ENCODE measurements around the gene ATXN2L.
"Not testable (repeated sequence)": the region's sequence is repeated elsewhere in the genome, so short reads cannot be mapped to it uniquely, and the experiment has no call there.

ATXN2L gene

DNA sequence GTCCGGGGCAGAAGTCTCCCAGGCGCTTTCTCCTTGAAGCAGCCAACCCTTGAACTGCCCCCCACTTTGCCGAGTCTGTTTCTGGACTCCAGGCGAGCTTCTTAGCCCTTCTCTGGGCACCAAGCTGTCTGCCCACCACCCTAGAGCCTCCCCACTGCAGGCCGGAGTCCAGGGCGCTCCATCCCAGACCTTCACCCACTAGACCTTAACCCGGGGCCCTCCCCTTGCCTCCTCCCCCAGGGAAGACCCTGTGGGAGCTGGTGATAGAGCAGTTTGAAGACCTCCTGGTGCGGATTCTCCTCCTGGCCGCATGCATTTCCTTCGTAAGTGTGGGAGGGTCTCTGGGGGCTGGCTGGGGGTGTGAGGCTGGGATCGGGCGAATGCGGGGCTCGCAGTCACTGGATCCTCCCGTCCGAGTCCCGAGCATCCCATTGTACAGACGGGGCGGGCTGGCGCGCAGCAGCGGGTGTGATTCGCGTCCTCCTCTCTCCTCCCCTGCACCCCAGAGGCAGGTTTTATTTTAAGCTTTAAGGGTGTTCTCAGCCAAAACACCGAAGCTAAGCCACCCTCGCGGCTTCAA is 56.6 kb downstream of the ATXN2L start:
- H3K9me3 ChIP-seq (ENCODE audit: low read depth, low read length), result no peaks in the 10 kb centered on the region
- H3K27ac ChIP-seq, result no peak overlapping the region
- DNase-seq (ENCODE audit: low read depth, low spot score), result no peak
- no peak for TF ChIP-seq POLR2AphosphoS5 (IDR thresholded peaks at IDR 0.05; ENCODE audit: borderline replicate concordance, low read depth, low read length)
- TF ChIP-seq FOXP2 (optimal IDR thresholded peaks at IDR 0.05; ENCODE audit: control extremely low read depth, extremely low read length, insufficient read depth), result no peak
- TF ChIP-seq EZH2 (IDR thresholded peaks at IDR 0.05), result no peak
- H3K4me3 ChIP-seq, result peak overlapping the region; percentile 86
- peak overlapping the region; percentile 84 for H3K9ac ChIP-seq (ENCODE audit: insufficient read length)
- no peaks in the 10 kb centered on the region; the same call in 1 of the 2 replicates for H3K36me3 ChIP-seq (ENCODE audit: insufficient read depth, low read length)

DNA sequence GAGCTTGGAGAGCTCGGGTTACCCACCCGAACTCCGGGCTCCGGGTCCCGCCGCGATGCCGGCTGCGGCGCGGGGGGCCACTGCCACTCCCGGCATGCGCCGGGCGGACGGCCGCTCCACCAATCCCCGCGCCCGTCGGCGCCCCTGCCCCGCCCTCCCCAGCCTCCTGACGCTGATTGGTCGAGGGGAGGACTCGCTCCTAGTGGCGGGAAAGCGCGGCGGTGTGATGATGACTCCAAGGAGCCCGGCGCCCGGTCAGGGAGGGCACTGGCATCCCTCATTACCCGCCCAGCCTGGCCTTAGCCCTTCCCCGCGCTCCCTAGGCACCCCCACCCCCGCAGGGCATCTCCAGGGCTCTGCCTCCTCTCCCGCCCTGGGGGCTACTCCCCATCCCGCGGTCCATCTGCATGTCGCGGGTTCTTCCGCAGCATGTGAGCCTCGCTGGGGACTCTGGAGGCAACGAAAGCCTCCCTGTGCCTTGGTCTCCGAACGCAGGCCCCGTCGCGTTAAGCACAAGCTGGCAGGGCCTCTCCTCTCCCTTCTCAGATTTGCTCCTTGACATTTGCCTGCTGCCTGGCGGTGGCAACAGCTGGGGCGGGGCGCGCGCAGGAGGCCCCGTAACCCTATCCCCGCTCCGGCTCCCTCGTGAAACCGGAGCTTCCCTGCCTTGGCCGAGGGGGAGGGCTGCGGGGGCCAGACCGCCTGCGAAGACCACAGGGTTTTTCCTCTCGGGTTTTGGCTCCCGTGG is 57.2 kb downstream of the ATXN2L start:
- H3K27ac ChIP-seq, result no peak overlapping the region
- no peaks in the 10 kb centered on the region for H3K36me3 ChIP-seq (ENCODE audit: insufficient read depth, low read length)
- H3K9me3 ChIP-seq (ENCODE audit: low read depth, low read length), result no peaks in the 10 kb centered on the region
- peak overlapping the region; percentile 84 for H3K9ac ChIP-seq (ENCODE audit: insufficient read length)
- TF ChIP-seq POLR2AphosphoS5 (IDR thresholded peaks at IDR 0.05; ENCODE audit: borderline replicate concordance, low read depth, low read length) (peak; percentile 90), EZH2 (IDR thresholded peaks at IDR 0.05) (no peak)
- peak; percentile 14 for DNase-seq (ENCODE audit: low read depth, low spot score)
- H3K4me3 ChIP-seq, result peak overlapping the region; percentile 86

DNA sequence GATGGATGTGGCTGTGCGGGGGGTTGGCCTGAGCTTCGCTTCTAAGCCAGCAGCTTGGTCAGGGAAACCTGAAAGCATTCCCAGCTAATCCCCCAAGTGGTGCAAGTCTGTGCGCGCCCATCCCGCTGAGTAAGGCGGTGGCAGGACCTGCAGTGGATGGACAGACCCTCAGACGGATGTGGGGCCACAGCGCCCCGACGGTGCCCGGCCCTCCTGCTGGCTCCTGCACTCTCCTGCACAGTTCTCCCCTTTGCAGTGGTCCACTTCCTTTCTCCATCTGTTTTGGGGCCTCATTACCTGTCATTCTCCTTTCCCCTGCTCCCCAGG is 57.8 kb downstream of the ATXN2L start:
- DNase-seq (ENCODE audit: low read depth, low spot score), result no peak
- peak overlapping the region; percentile 86 for H3K4me3 ChIP-seq
- no peaks in the 10 kb centered on the region for H3K36me3 ChIP-seq (ENCODE audit: insufficient read depth, low read length)
- H3K9me3 ChIP-seq (ENCODE audit: low read depth, low read length), result no peaks in the 10 kb centered on the region
- TF ChIP-seq FOXP2 (optimal IDR thresholded peaks at IDR 0.05; ENCODE audit: control extremely low read depth, extremely low read length, insufficient read depth), result no peak
- no peak for TF ChIP-seq POLR2AphosphoS5 (IDR thresholded peaks at IDR 0.05; ENCODE audit: borderline replicate concordance, low read depth, low read length)
- TF ChIP-seq EZH2 (IDR thresholded peaks at IDR 0.05), result no peak
- no peak overlapping the region for H3K9ac ChIP-seq (ENCODE audit: insufficient read length)
- no peak overlapping the region for H3K27ac ChIP-seq

DNA sequence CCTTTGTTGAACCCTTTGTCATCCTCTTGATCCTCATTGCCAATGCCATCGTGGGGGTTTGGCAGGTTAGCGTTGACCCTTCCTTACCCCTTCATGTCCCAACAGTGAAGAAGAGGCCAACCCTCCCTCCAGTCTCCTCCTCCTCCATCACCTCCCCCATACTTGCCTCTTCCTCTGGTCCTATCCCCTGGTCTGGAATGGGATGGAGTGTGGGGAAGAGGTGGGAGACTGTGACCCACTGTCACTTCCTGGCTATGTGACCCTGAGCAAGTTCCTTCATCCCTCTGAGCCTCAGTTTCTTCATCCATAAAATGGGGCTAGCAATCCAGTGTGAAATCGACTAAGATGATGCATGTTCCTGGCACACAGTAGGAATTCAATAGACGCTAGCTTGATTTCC is 58.2 kb downstream of the ATXN2L start:
- TF ChIP-seq EZH2 (IDR thresholded peaks at IDR 0.05), result no peak
- no peak for TF ChIP-seq POLR2AphosphoS5 (IDR thresholded peaks at IDR 0.05; ENCODE audit: borderline replicate concordance, low read depth, low read length)
- no peak for TF ChIP-seq FOXP2 (optimal IDR thresholded peaks at IDR 0.05; ENCODE audit: control extremely low read depth, extremely low read length, insufficient read depth)
- no peak for DNase-seq (ENCODE audit: low read depth, low spot score)
- H3K36me3 ChIP-seq (ENCODE audit: insufficient read depth, low read length), result no peaks in the 10 kb centered on the region
- H3K4me3 ChIP-seq, result no peak overlapping the region
- no peak overlapping the region for H3K27ac ChIP-seq
- no peak overlapping the region for H3K9ac ChIP-seq (ENCODE audit: insufficient read length)
- H3K9me3 ChIP-seq (ENCODE audit: low read depth, low read length), result no peaks in the 10 kb centered on the region

DNA sequence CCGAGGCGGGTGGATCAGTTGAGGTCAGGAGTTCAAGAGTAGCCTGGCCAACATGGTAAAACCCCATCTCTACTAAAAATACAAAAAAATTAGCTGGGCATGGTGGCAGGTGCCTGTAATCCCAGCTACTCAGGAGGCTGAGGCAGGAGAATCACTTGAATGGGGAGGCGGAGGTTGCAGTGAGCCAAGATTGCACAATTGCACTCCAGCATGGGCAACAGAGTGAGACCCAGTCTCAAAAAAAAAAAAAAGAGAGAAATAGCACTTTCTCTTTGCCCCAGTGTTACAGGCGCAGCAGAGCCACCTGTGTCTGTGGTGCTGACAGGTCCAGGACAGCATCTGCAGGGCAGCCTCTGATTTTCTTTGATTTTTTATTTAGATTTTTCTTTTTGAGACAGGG is 58.8 kb downstream of the ATXN2L start:
- not testable (repeated sequence) for H3K9ac ChIP-seq (ENCODE audit: insufficient read length); DNase-seq (ENCODE audit: low read depth, low spot score); H3K27ac ChIP-seq; H3K4me3 ChIP-seq; H3K36me3 ChIP-seq (ENCODE audit: insufficient read depth, low read length); H3K9me3 ChIP-seq (ENCODE audit: low read depth, low read length)

DNA sequence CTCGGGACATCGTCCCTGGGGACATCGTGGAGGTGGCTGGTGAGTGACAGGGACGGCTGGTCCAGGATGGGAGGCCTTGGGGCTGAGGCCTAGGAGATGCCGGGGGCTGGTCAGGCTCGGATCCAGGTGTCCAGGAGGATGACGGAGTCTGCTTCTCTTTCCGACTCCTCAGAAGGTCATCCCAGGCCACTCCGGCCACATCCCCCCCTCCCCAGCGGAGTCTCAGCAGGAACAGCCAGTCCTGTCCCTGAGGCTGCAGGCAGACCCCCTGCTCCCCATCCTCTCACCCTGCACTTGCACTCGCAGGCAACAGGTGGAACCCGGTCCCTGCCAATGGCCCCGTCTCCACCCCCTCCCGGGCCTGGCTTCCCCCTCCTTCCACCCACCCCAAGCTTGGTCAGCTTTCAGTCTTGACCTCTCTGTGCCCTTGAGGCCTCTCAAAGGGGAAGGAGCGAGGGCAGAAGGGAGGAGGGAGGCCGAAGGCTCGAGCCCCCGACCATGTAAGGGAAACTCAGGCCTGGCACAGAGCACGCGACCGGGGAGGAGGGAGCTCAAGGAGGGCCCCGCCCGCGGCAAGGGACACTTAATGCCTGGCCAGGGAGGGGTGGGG is 59.9 kb downstream of the ATXN2L start:
- no peak overlapping the region for H3K4me3 ChIP-seq
- H3K9ac ChIP-seq (ENCODE audit: insufficient read length), result no peak overlapping the region
- no peaks in the 10 kb centered on the region for H3K36me3 ChIP-seq (ENCODE audit: insufficient read depth, low read length)
- TF ChIP-seq EZH2 (IDR thresholded peaks at IDR 0.05) (no peak), FOXP2 (optimal IDR thresholded peaks at IDR 0.05; ENCODE audit: control extremely low read depth, extremely low read length, insufficient read depth) (no peak), POLR2AphosphoS5 (IDR thresholded peaks at IDR 0.05; ENCODE audit: borderline replicate concordance, low read depth, low read length) (no peak)
- DNase-seq (ENCODE audit: low read depth, low spot score), result no peak
- no peak overlapping the region for H3K27ac ChIP-seq
- H3K9me3 ChIP-seq (ENCODE audit: low read depth, low read length), result no peaks in the 10 kb centered on the region

DNA sequence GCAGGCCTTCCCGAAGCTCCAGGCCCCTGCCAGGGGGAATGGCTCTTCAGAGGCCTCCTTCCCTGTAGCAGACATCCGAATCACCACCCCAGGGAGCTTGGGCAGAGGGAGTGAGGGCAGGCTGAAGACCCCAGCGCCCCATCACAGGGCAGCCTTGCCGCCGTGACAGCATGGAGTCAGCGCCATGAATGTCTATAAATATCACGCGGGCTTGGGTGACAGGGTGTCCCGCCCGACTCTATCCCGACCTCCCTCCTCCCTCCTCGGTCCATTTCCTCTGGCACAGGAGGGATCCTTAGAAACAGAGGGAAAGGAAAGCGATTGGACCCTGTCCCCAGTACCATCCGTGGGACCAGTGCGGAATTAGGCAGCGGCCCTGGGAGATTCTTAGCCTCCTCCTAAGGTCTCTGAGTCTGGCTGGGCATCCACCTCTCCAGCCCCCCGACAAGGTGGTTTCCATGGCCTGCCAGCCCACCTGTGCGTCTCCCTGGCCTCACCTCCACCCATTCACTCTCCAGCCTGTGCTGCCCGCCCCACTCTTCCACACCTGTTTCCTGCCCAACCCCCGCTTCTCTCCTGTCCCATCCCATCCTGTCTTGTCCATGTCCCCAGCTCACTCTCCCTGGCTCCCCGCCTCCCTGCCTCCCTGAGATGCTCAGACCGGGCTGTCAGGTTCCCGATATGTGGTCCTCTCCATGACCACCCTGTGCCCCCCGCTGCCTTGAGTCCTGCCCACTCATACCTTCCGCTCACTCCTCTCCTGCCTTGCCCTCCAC is 60.6 kb downstream of the ATXN2L start:
- TF ChIP-seq EZH2 (IDR thresholded peaks at IDR 0.05), result no peak
- no peak for TF ChIP-seq POLR2AphosphoS5 (IDR thresholded peaks at IDR 0.05; ENCODE audit: borderline replicate concordance, low read depth, low read length)
- TF ChIP-seq FOXP2 (optimal IDR thresholded peaks at IDR 0.05; ENCODE audit: control extremely low read depth, extremely low read length, insufficient read depth), result no peak
- no peak for DNase-seq (ENCODE audit: low read depth, low spot score)
- no peak overlapping the region for H3K4me3 ChIP-seq
- H3K9me3 ChIP-seq (ENCODE audit: low read depth, low read length), result no peaks in the 10 kb centered on the region
- no peak overlapping the region for H3K9ac ChIP-seq (ENCODE audit: insufficient read length)
- no peak overlapping the region for H3K27ac ChIP-seq
- no peaks in the 10 kb centered on the region for H3K36me3 ChIP-seq (ENCODE audit: insufficient read depth, low read length)

DNA sequence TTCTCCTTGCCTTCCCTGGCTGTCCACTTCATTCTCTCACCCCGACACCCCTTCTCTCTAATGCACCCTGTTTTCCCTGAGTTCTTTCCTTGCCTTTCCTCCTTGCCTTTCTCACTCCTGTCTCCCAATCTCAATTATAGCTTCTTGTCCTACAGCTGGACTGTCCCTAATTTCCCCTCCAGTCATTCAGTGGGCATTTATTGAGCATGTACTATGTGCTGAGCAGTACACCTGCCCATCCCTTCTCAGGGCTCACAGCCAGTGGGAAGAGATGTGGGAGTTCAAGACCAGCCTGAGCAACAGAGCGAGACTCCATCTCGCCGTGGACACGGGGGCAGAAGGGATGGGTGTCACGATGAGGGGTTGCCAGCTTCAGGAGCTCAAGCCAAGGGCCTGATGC is 61.2 kb downstream of the ATXN2L start:
- no peak overlapping the region for H3K4me3 ChIP-seq
- H3K9me3 ChIP-seq (ENCODE audit: low read depth, low read length), result no peaks in the 10 kb centered on the region
- DNase-seq (ENCODE audit: low read depth, low spot score), result no peak
- H3K36me3 ChIP-seq (ENCODE audit: insufficient read depth, low read length), result no peaks in the 10 kb centered on the region
- H3K27ac ChIP-seq, result no peak overlapping the region
- TF ChIP-seq POLR2AphosphoS5 (IDR thresholded peaks at IDR 0.05; ENCODE audit: borderline replicate concordance, low read depth, low read length), result no peak
- no peak for TF ChIP-seq EZH2 (IDR thresholded peaks at IDR 0.05)
- no peak for TF ChIP-seq FOXP2 (optimal IDR thresholded peaks at IDR 0.05; ENCODE audit: control extremely low read depth, extremely low read length, insufficient read depth)
- no peak overlapping the region for H3K9ac ChIP-seq (ENCODE audit: insufficient read length)

Measured in SK-N-MC (cell line).